Measurements from ENCODE around the gene REG1B. TPM values are rescaled to one million over a fixed set of nuclear protein-coding genes. Genes with fewer than 3 reads are reported as not detected.

The REG1B gene
- total RNA-seq, 1 experiment from 2014 or later: 2.0 TPM

DNA sequence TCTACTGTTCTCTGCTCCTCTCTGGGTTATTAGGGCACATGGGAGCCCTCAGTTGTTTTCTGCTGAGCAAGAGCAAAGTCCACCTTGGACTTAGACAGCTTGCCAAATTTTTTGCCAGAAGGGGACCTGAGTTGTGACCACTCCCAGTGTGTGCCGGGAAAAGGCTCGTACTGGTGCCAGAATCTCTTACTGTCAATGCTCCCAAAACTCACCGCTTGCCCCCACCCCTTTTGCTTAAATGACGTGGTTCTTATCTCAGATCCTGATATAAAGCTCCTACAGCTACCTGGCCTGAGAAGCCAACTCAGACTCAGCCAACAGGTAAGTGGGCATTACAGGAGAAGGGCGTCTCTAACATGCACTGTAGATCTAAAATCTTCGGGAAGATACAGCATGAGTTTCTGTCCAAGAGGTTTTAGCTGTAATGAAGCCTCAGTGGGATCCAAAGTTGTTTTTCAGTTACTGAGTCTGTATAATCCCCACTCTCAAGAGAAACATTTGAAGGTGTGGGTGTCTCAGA lies 32.5 kb upstream of the REG1B start, which contains the start of gene REG1A:
TSS of gene REG1A (plus strand) at position 295 of the 520 bp plus-strand sequence. CDS start 374 bp downstream, outside the sequence.
- in situ Hi-C loops (cut with HindIII; ENCODE audit: low pct_unique_long_range_greater_than_20kb, low sequenced_read_pairs) (no loop called here), intact Hi-C loops (cut with micrococcal nuclease; ENCODE audit: unreplicated experiment) (no loop called here)
- no peak within 1 kb of the TSS for H3K27ac ChIP-seq (ENCODE audit: low read length)
- POLR2A ChIA-PET: no interaction called here
- H3K36me3 ChIP-seq (ENCODE audit: control insufficient read depth, insufficient read depth, low read length): no peaks in the 10 kb centered on the region
- TF ChIP-seq POLR2AphosphoS5 (IDR thresholded peaks at IDR 0.05; ENCODE audit: low read depth, low read length) (no peak), TCF7L2 (IDR thresholded peaks at IDR 0.05; ENCODE audit: low read depth, low read length) (no peak), CTCF (IDR thresholded peaks at IDR 0.05) (no peak), SIN3A (IDR thresholded peaks at IDR 0.05; ENCODE audit: borderline replicate concordance, insufficient read depth, low read depth, low read length) (no peak)
- TF ChIP-seq, protein P1, sequence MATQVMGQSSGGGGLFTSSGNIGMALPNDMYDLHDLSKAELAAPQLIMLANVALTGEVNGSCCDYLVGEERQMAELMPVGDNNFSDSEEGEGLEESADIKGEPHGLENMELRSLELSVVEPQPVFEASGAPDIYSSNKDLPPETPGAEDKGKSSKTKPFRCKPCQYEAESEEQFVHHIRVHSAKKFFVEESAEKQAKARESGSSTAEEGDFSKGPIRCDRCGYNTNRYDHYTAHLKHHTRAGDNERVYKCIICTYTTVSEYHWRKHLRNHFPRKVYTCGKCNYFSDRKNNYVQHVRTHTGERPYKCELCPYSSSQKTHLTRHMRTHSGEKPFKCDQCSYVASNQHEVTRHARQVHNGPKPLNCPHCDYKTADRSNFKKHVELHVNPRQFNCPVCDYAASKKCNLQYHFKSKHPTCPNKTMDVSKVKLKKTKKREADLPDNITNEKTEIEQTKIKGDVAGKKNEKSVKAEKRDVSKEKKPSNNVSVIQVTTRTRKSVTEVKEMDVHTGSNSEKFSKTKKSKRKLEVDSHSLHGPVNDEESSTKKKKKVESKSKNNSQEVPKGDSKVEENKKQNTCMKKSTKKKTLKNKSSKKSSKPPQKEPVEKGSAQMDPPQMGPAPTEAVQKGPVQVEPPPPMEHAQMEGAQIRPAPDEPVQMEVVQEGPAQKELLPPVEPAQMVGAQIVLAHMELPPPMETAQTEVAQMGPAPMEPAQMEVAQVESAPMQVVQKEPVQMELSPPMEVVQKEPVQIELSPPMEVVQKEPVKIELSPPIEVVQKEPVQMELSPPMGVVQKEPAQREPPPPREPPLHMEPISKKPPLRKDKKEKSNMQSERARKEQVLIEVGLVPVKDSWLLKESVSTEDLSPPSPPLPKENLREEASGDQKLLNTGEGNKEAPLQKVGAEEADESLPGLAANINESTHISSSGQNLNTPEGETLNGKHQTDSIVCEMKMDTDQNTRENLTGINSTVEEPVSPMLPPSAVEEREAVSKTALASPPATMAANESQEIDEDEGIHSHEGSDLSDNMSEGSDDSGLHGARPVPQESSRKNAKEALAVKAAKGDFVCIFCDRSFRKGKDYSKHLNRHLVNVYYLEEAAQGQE (IDR thresholded peaks at IDR 0.05; ENCODE audit: insufficient read depth in 1 of 2, low read depth in 2 of 2, low read length in 1 of 2): no peak
- no peak within 1 kb of the TSS for H3K4me3 ChIP-seq (ENCODE audit: low read depth in 2 of 2, low read length in 2 of 2)
- no peaks in the 10 kb centered on the region for H3K27me3 ChIP-seq (ENCODE audit: control insufficient read depth, insufficient read depth, low read length)
- CTCF ChIA-PET: no interaction called here
- no peak for ATAC-seq
- BruUV-seq (replicated peaks): no TSS peak
- H3K9me3 ChIP-seq (ENCODE audit: control insufficient read depth, insufficient read depth, low read depth, low read length): no peaks in the 10 kb centered on the region
- DNase-seq (ENCODE audit: low read depth, low spot score): no peak
- no peaks in the 10 kb centered on the region for H3K4me1 ChIP-seq (ENCODE audit: control insufficient read depth, insufficient read depth, low read length)

DNA sequence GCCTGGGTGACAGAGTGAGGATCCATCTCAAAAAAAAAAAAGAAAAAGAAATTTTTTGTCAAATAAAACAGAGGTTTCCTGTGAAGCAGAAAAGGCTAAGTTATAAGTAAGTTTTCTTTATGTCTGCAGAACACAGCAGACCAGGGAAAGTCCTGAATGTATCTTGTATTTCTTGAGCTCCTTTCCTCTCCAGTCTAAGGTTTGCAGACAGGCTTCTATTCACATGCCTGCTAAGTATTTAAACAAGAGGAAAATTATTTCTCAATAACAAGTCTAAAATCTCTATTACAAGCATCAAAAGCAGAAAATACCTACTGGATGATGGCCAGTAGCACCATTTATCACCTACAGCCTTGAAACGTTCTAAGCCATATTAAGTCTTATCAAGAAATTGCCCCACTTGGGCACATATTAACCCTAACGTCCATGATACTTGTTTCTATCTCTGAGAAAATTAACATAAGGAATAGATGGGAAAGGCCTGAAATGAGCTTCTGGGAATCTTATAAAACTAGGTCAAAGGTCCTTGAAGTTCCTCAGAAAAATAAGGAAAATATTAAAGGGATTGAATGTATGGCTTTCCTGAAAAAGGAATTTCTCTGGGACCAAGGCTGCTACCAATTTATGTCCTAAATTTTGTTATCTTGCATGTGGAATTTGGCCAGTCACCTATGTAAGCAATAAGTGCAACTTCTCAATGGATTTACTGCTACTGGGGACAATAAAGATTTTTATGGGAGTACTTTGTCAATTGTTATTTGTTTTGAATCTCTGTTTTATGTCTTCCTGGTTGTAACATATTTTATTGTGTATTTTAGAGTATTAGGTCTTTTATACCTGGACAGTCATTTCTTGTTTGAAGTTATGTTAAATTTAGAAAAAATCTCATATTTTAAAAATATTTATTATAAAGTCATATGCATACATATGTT lies 29.5 kb upstream of the REG1B start:
- TF ChIP-seq SIN3A (IDR thresholded peaks at IDR 0.05; ENCODE audit: borderline replicate concordance, insufficient read depth, low read depth, low read length): no peak
- no peak for TF ChIP-seq POLR2AphosphoS5 (IDR thresholded peaks at IDR 0.05; ENCODE audit: low read depth, low read length)
- TF ChIP-seq CTCF (IDR thresholded peaks at IDR 0.05): no peak
- TF ChIP-seq, protein P1 (IDR thresholded peaks at IDR 0.05; ENCODE audit: insufficient read depth in 1 of 2, low read depth in 2 of 2, low read length in 1 of 2): no peak
- TF ChIP-seq TCF7L2 (IDR thresholded peaks at IDR 0.05; ENCODE audit: low read depth, low read length): no peak
- intact Hi-C loops (cut with micrococcal nuclease; ENCODE audit: unreplicated experiment): no loop called here
- H3K36me3 ChIP-seq (ENCODE audit: control insufficient read depth, insufficient read depth, low read length): no peaks in the 10 kb centered on the region
- H3K27ac ChIP-seq (ENCODE audit: low read length): no peak overlapping the region
- ATAC-seq: no peak
- BruUV-seq (replicated peaks): no TSS peak
- H3K4me1 ChIP-seq (ENCODE audit: control insufficient read depth, insufficient read depth, low read length): no peaks in the 10 kb centered on the region
- H3K9me3 ChIP-seq (ENCODE audit: control insufficient read depth, insufficient read depth, low read depth, low read length): no peaks in the 10 kb centered on the region
- in situ Hi-C loops (cut with HindIII; ENCODE audit: low pct_unique_long_range_greater_than_20kb, low sequenced_read_pairs): no loop called here
- POLR2A ChIA-PET: no interaction called here
- DNase-seq (ENCODE audit: low read depth, low spot score): no peak
- CTCF ChIA-PET: no interaction called here
- H3K4me3 ChIP-seq (ENCODE audit: low read depth in 2 of 2, low read length in 2 of 2): no peak overlapping the region
- H3K27me3 ChIP-seq (ENCODE audit: control insufficient read depth, insufficient read depth, low read length): no peaks in the 10 kb centered on the region
